HEK293 (cell line): Measurements from ENCODE around the gene TSHZ2.

Experiments used
- CTCF ChIP-seq: fragments of 450-650 bp; formaldehyde crosslinking; IDR thresholded peaks from 2 replicates; pipeline ENCODE4 v1.5.1; 2016; ENCODE audit warnings: missing biosample characterization, missing genetic modification characterization
- ZNF184 ChIP-seq: fragments of 450-650 bp; IDR thresholded peaks from 2 replicates; pipeline ENCODE4 v1.5.1; 2018; ENCODE audit warnings: missing biosample characterization, mild to moderate bottlenecking, missing genetic modification characterization

- TF ChIP-seq CTCF (no peak), ZNF184 (tag by site-specific recombination) (no peak)
Measured at GRCh38 chr20:53387983-53388675, 416.0 kb downstream of the TSHZ2 start.
